Heart right ventricle (tissue), 16 donors: ENCODE measurements around the gene C11orf65. TPM values are rescaled to one million over a fixed set of nuclear protein-coding genes. Genes with fewer than 3 reads are reported as not detected.
"Not testable (repeated sequence)": the region's sequence is repeated elsewhere in the genome, so short reads cannot be mapped to it uniquely, and the experiment has no call there.

ENCODE experiments used
- ATAC-seq, 8 donors: fragments of 200-7000 bp; cut with Tn5 transposase; one replicate each; pipeline ENCODE4 v1.9.1; 2020; ENCODE audit warnings: mild to moderate bottlenecking in 8 of 8, moderate library complexity in 8 of 8, moderate number of reproducible peaks in 1 of 8
- DNase-seq, 2 donors: peaks; one replicate each; pipeline ENCODE4 v3.0.0-alpha.2; 2020
- H3K27ac ChIP-seq, 10 donors: fragments of 200-600 bp; sonication (generic) in 2 of 10; one replicate each; pipeline versions ENCODE4 v1.5.0 to v1.8.0; 2020 to 2022; ENCODE audit warnings: mild to moderate bottlenecking in 3 of 10
- H3K27me3 ChIP-seq, 7 donors: fragments of 200-600 bp; one replicate each; pipeline ENCODE4 v1.8.0; 2021 to 2022; ENCODE audit warnings: mild to moderate bottlenecking in 2 of 7
- H3K36me3 ChIP-seq, 9 donors: fragments of 200-600 bp; sonication (generic) in 1 of 9; one replicate each; pipeline versions ENCODE4 v1.5.0 to v1.8.0; 2020 to 2022; ENCODE audit warnings: mild to moderate bottlenecking in 2 of 9
- H3K4me1 ChIP-seq, 9 donors: fragments of 200-600 bp; sonication (generic) in 1 of 9; one replicate each; pipeline versions ENCODE4 v1.5.0 to v1.8.0; 2020 to 2022; ENCODE audit warnings: mild to moderate bottlenecking in 4 of 9
- H3K4me3 ChIP-seq, 10 donors: fragments of 200-600 bp; sonication (generic) in 2 of 10; one replicate each; pipeline versions ENCODE4 v1.5.0 to v1.8.0; 2020 to 2022; ENCODE audit warnings: mild to moderate bottlenecking in 7 of 10, moderate library complexity in 2 of 10
- H3K9me3 ChIP-seq, 11 donors: fragments of 200-600 bp in 10 of 11; sonication (generic) in 2 of 11; one replicate each; pipeline versions ENCODE4 v1.5.0 to v1.8.0; 2013 to 2022; ENCODE audit warnings: mild to moderate bottlenecking in 2 of 11, control low read depth in 1 of 11, moderate library complexity in 1 of 11
- WGBS, 2 donors: extraction: QIAGEN DNeasy Blood & Tissue Kit; methylation state at CpG; one replicate each; pipeline ENCODE4 v1.1.7; 2013; ENCODE audit warnings: inconsistent platforms in 1 of 2; 5-methylcytosine and 5-hydroxymethylcytosine counted together
- intact Hi-C, 10 donors: fragments of 100-400 bp; cut with DNase I; formaldehyde crosslinking; loops; one replicate each; pipeline versions ENCODE4 v1.11.1 to v1.14.2; 2022
- polyA plus RNA-seq, 2 donors: library from polyadenylated mRNA; stranded (reverse); fragments of 200-250 nt; gene quantifications; one replicate each; pipeline ENCODE4 v1.2.3, GENCODE V29; 2013
- total RNA-seq, 10 donors: library from RNA; stranded (reverse); fragmentation: NEBNext Ultra II Directional in 3 of 10; extraction: Animal tissue kit (Norgen Biotek cat#: 25700) in 3 of 10; gene quantifications; one replicate each; pipeline versions ENCODE4 v1.2.1 to v1.2.4, GENCODE V29; 2021 to 2023
- TF ChIP-seq, protein P1 (sequence below), 9 donors: fragments of 200-600 bp; sonication (generic) in 2 of 9; IDR thresholded peaks; one replicate each; pipeline versions ENCODE4 v1.5.0 to v1.8.0; 2021 to 2022; ENCODE audit warnings: antibody characterized with exemption in 9 of 9, mild to moderate bottlenecking in 5 of 9, moderate library complexity in 1 of 9
- donor health status: Arrhythmogenic right ventricular cardiomyopathy.
- donor health status: ischemic (EF 13 %, LVEDD 7.1; RV severe dilation, severe dysfunction).
- donor health status: healthy with polysubstance abuse.
- donor health status: DM: no; HTN: yes; CAD: no.
- donor health status: DM: no; HTN: no; CAD: no.
- donor health status: ischemic (EF 25% LVEDD 6.9; RV normal size, moderate dysfunction).
- donor health status: ischemic (EF 25% LVEDD 5.7; RV mildly dilated, moderate dysfunction).
- donor health status: healthy.
- donor health status: DM: yes; HTN: yes; CAD: no.
- donor health status: Ischemic cardiomyopathy.
- donor health status: ischemic (EF 35%, LVEDD 5.7; RV mildly dilated, moderate dysfunction).
- donor health status: nonischemic (EF 11% LVEDD 7.7; RV severe dilation, severe dysfunction).
- donor health status: DM: yes; HTN: yes; CAD: no.
- donor health status: PGD.
- donor health status: ischemic (EF 29% LVEDD 5.4; RV normal size, mild dysfunction).
- donor health status: nonischemic (EF 23%, LVEDD 6.1; RV moderate dilation, normal function).

C11orf65 gene
- total and polyA plus RNA-seq, 12 donors: 0.16 to 1.6 (median 1.1) TPM; not detected in 1

DNA sequence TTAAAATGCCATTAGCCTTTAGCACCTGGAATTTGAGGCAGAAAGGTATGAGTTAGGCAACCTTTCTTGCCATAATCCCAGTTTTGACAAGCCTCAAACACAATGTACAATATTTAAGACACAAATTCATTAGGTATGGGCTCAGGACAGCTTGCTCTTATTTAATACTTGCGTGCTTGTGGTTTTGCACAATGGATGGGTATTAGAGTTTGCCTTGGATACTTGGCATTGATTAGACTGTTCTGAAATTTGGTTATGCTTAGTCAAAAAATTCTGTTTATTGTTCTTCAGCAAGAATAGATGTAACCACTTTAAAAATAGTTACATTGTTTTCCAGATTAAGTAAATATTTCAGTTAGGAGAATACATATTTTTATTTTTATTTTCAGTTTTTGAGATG, 5.4 kb upstream of the C11orf65 start:
- H3K27ac ChIP-seq: peak overlapping the region in 4 of 10 donors; percentile 2 to 52 (median 26)
- intact Hi-C loops: no loop called here
- TF ChIP-seq, protein P1, sequence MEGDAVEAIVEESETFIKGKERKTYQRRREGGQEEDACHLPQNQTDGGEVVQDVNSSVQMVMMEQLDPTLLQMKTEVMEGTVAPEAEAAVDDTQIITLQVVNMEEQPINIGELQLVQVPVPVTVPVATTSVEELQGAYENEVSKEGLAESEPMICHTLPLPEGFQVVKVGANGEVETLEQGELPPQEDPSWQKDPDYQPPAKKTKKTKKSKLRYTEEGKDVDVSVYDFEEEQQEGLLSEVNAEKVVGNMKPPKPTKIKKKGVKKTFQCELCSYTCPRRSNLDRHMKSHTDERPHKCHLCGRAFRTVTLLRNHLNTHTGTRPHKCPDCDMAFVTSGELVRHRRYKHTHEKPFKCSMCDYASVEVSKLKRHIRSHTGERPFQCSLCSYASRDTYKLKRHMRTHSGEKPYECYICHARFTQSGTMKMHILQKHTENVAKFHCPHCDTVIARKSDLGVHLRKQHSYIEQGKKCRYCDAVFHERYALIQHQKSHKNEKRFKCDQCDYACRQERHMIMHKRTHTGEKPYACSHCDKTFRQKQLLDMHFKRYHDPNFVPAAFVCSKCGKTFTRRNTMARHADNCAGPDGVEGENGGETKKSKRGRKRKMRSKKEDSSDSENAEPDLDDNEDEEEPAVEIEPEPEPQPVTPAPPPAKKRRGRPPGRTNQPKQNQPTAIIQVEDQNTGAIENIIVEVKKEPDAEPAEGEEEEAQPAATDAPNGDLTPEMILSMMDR (IDR thresholded peaks at IDR 0.05): no peak
- no peaks in the 10 kb centered on the region for H3K9me3 ChIP-seq
- DNase-seq (no peak), ATAC-seq (no peak)
- peaks cover 0 to 51% (median 13%) of the 10 kb centered on the region in 9 donors for H3K36me3 ChIP-seq
- 100% methylated on average over 1 of the region's 1 CpG for WGBS, 2 donors
- peaks cover 0 to 11% (median 7%) of the 10 kb centered on the region in 9 donors for H3K4me1 ChIP-seq
- no peaks in the 10 kb centered on the region for H3K27me3 ChIP-seq
- H3K4me3 ChIP-seq: no peak overlapping the region

GRCh38 chr11:108468478-108468864, 1.1 kb upstream of the C11orf65 start:
- WGBS, 2 donors: 51 to 57% methylated on average over 1 of the region's 1 CpG
- no peak for ATAC-seq
- TF ChIP-seq, protein P1 (IDR thresholded peaks at IDR 0.05): no peak
- Histone ChIP-seq H3K27me3 (no peaks in the 10 kb centered on the region), H3K27ac (peak overlapping the region in 7 of 10 donors; percentile 97 to 99 (median 98)), H3K9me3 (no peaks in the 10 kb centered on the region), H3K4me3 (no peak overlapping the region), H3K4me1 (peaks cover 0 to 22% (median 8%) of the 10 kb centered on the region in 9 donors), H3K36me3 (peaks cover 0 to 9% (median 0%) of the 10 kb centered on the region in 9 donors)
- DNase-seq: no peak
- intact Hi-C loops: loop anchor here in 6 of 10 donors (5.0 to 10.0 kb wide), 6 partner anchors 176 to 344 kb away; partner anchors contain the start of genes ACAT1 (in 1 of the 6), ATM (in 1 of the 6), DDX10 (in 1 of the 6) and NPAT (in 1 of the 6)

DNA sequence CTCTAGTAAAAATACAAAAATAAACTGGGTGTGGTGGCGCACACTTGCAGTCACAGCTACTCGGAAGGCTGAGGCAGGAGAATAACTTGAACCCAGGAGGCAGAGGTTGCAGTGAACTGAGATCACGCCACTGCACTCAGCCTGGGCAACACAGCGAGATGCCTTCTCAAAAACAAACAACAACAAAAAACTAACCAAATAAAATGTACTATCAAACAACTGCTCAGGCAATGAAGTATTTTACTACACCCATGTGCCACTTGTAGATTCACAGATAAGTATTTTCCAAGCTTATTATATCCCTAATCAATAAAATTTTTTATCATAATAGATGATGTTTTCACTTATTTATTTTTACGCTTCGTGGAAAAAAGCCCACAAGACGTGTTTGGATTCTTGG, 924 bp downstream of the C11orf65 start:
- 59% methylated on average over 7 of the region's 7 CpGs for WGBS, 2 donors
- Histone ChIP-seq H3K27me3 (no peaks in the 10 kb centered on the region), H3K36me3 (no peaks in the 10 kb centered on the region), H3K9me3 (no peaks in the 10 kb centered on the region), H3K4me3 (peak overlapping the region; percentile 51 to 74 (median 66)), H3K4me1 (peaks cover 0 to 22% (median 8%) of the 10 kb centered on the region in 9 donors), H3K27ac (peak overlapping the region; percentile 94 to 99 (median 98))
- DNase-seq (no peak), ATAC-seq (no peak)
- TF ChIP-seq, protein P1 (IDR thresholded peaks at IDR 0.05): no peak
- intact Hi-C loops: loop anchor here in 6 of 10 donors (2.0 to 10.0 kb wide), 8 partner anchors 30 to 342 kb away; partner anchors contain the start of genes ATM (in 2 of the 6), NPAT (in 2 of the 6), ACAT1 (in 1 of the 6) and DDX10 (in 1 of the 6)

GRCh38 chr11:108453207-108453835, 14.0 kb downstream of the C11orf65 start:
- Histone ChIP-seq H3K4me1 (no peaks in the 10 kb centered on the region), H3K9me3 (peaks cover 0 to 36% (median 11%) of the 10 kb centered on the region in 11 donors), H3K4me3 (no peak overlapping the region), H3K36me3 (no peaks in the 10 kb centered on the region), H3K27me3 (no peaks in the 10 kb centered on the region), H3K27ac (no peak overlapping the region)
- WGBS, 2 donors: 95 to 96% methylated on average over 2 of the region's 2 CpGs
- DNase-seq (no peak), ATAC-seq (no peak)
- intact Hi-C loops: no loop called here
- TF ChIP-seq, protein P1 (IDR thresholded peaks at IDR 0.05): no peak

DNA sequence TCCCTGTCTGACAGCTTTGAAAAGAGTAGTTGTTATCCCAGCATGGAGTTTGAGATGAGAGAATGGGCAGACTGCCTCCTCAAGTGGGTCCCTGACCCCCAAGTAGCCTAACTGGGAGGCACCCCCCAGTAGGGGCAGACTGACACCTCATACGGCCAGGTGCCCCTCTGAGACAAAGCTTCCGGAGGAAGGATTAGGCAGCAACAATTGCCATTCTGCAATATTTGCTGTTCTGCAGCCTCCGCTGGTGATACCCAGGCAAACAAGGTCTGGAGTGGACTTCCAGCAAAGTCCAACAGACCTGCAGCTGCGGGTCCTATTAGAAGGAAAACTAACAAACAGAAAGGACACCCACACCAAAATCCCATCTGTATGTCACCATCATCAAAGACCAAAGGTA, 25.9 kb downstream of the C11orf65 start:
- intact Hi-C loops, H3K27me3 ChIP-seq, H3K36me3 ChIP-seq, H3K4me3 ChIP-seq, H3K27ac ChIP-seq, ATAC-seq, DNase-seq, H3K4me1 ChIP-seq: not testable (repeated sequence)
- 86 to 94% methylated on average over 4 of the region's 4 CpGs for WGBS, 2 donors
- H3K9me3 ChIP-seq: peaks cover 0 to 57% (median 0%) of the 10 kb centered on the region in 11 donors
